ENCODE data around the gene CDYL2.
A peak's percentile ranks its signal among the peaks of the same experiment; 100 is the strongest.

CDYL2 gene

GRCh38 chr16:80669673-80670072 lies 134.7 kb downstream of the CDYL2 start:
- Histone ChIP-seq H3K9ac (ENCODE audit: low read depth in 1 of 2, low read length in 2 of 2) (no peak overlapping the region), H3K36me3 (ENCODE audit: control insufficient read depth in 1 of 2, insufficient read depth in 2 of 2, low read length in 2 of 2) (peaks cover 0 to under 1% of the 10 kb centered on the region in 2 donors), H3K27ac (ENCODE audit: low read depth, low read length) (no peak overlapping the region)

DNA sequence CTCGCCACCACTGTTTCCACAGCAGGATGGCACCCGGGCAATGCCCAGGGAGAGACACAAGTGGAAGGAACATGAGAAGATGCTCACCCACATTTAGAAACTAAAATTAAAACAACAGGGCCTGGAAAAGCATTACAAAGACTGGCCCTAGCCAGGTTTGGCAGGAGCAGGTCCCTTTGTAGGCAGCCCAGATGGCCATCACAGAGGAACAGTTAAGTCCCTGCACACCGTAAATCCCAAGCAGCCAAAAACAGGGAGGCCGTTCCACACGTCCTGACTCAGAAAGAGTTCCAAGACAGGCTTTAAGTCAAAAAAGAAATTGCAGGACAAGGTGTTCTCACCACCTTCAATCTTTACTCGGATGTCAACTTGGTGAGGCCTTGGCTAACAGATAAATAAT lies 136.5 kb downstream of the CDYL2 start:
- H3K27me3 ChIP-seq (ENCODE audit: control insufficient read depth in 1 of 2, insufficient read depth in 2 of 2, low read length in 2 of 2): no peaks in the 10 kb centered on the region
- no peaks in the 10 kb centered on the region for H3K4me1 ChIP-seq (ENCODE audit: control insufficient read depth in 1 of 2, insufficient read depth in 2 of 2, low read length in 2 of 2)
- H3K9me3 ChIP-seq (ENCODE audit: control insufficient read depth in 1 of 2, low read length in 2 of 2): no peaks in the 10 kb centered on the region
- H3K36me3 ChIP-seq (ENCODE audit: control insufficient read depth in 1 of 2, insufficient read depth in 2 of 2, low read length in 2 of 2): no peaks in the 10 kb centered on the region
- H3K4me3 ChIP-seq (ENCODE audit: low read depth in 1 of 2, low read length in 2 of 2): no peak overlapping the region
- no peak overlapping the region for H3K9ac ChIP-seq (ENCODE audit: low read depth in 1 of 2, low read length in 2 of 2)
- no peak overlapping the region for H3K27ac ChIP-seq (ENCODE audit: low read depth, low read length)

More at GRCh38 chr16:80669673-80670072, 134.7 kb downstream of the CDYL2 start:
- H3K9me3 ChIP-seq (ENCODE audit: control insufficient read depth in 1 of 2, low read length in 2 of 2): no peaks in the 10 kb centered on the region
- H3K27me3 ChIP-seq (ENCODE audit: control insufficient read depth in 1 of 2, insufficient read depth in 2 of 2, low read length in 2 of 2): no peaks in the 10 kb centered on the region
- H3K4me3 ChIP-seq (ENCODE audit: low read depth in 1 of 2, low read length in 2 of 2): no peak overlapping the region
- no peaks in the 10 kb centered on the region for H3K4me1 ChIP-seq (ENCODE audit: control insufficient read depth in 1 of 2, insufficient read depth in 2 of 2, low read length in 2 of 2)

DNA sequence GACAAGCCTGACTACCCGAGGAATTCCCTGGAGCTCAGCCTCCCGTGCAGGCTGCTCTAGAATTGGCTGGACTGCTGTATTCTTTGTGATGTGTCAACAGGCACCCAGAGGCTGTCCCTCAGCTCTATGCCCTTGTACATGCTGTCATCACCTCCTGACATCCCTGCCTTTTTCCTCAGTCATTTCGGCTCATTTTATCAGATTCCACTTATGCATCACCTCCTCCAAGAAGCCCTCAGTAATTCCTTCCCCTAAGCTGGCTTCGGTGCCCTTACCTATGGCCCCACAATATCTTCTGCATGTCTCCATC lies 137.2 kb downstream of the CDYL2 start:
- Histone ChIP-seq H3K27ac (ENCODE audit: low read depth, low read length) (no peak overlapping the region), H3K4me3 (ENCODE audit: low read depth in 1 of 2, low read length in 2 of 2) (no peak overlapping the region), H3K27me3 (ENCODE audit: control insufficient read depth in 1 of 2, insufficient read depth in 2 of 2, low read length in 2 of 2) (no peaks in the 10 kb centered on the region), H3K9ac (ENCODE audit: low read depth in 1 of 2, low read length in 2 of 2) (no peak overlapping the region), H3K4me1 (ENCODE audit: control insufficient read depth in 1 of 2, insufficient read depth in 2 of 2, low read length in 2 of 2) (no peaks in the 10 kb centered on the region), H3K36me3 (ENCODE audit: control insufficient read depth in 1 of 2, insufficient read depth in 2 of 2, low read length in 2 of 2) (no peaks in the 10 kb centered on the region), H3K9me3 (ENCODE audit: control insufficient read depth in 1 of 2, low read length in 2 of 2) (no peaks in the 10 kb centered on the region)

- Histone ChIP-seq H3K4me1 (ENCODE audit: control insufficient read depth in 1 of 2, insufficient read depth in 2 of 2, low read length in 2 of 2) (no peaks in the 10 kb centered on the region), H3K36me3 (ENCODE audit: control insufficient read depth in 1 of 2, insufficient read depth in 2 of 2, low read length in 2 of 2) (no peaks in the 10 kb centered on the region), H3K27me3 (ENCODE audit: control insufficient read depth in 1 of 2, insufficient read depth in 2 of 2, low read length in 2 of 2) (no peaks in the 10 kb centered on the region), H3K4me3 (ENCODE audit: low read depth in 1 of 2, low read length in 2 of 2) (no peak overlapping the region), H3K9me3 (ENCODE audit: control insufficient read depth in 1 of 2, low read length in 2 of 2) (no peaks in the 10 kb centered on the region), H3K27ac (ENCODE audit: low read depth, low read length) (no peak overlapping the region), H3K9ac (ENCODE audit: low read depth in 1 of 2, low read length in 2 of 2) (no peak overlapping the region)
These were observed 137.8 kb downstream of the CDYL2 start for GRCh38 chr16:80666378-80667250.

DNA sequence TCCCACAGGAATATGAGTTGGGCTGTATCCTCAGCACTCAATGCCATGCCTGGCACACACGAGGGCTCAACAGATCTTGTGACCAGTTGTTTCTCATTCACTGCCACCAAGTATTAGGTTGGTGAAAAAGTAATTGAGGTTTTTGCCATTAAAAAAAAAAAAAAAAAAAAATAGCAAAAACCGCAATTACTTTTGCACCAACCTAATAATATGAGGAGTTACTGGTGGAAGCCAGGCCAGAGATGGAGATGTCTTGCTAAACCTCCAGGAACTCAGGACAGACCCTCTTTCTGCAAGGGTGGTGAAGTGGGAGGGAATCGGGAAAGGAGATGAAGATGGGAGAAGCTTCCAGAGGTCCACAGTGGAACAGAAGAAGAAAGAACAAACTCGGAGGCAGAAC lies 139.0 kb downstream of the CDYL2 start:
- H3K27ac ChIP-seq (ENCODE audit: low read depth, low read length): no peak overlapping the region
- H3K4me3 ChIP-seq (ENCODE audit: low read depth in 1 of 2, low read length in 2 of 2): no peak overlapping the region
- no peaks in the 10 kb centered on the region for H3K4me1 ChIP-seq (ENCODE audit: control insufficient read depth in 1 of 2, insufficient read depth in 2 of 2, low read length in 2 of 2)
- H3K36me3 ChIP-seq (ENCODE audit: control insufficient read depth in 1 of 2, insufficient read depth in 2 of 2, low read length in 2 of 2): no peaks in the 10 kb centered on the region
- H3K9me3 ChIP-seq (ENCODE audit: control insufficient read depth in 1 of 2, low read length in 2 of 2): no peaks in the 10 kb centered on the region
- no peaks in the 10 kb centered on the region for H3K27me3 ChIP-seq (ENCODE audit: control insufficient read depth in 1 of 2, insufficient read depth in 2 of 2, low read length in 2 of 2)
- H3K9ac ChIP-seq (ENCODE audit: low read depth in 1 of 2, low read length in 2 of 2): no peak overlapping the region

DNA sequence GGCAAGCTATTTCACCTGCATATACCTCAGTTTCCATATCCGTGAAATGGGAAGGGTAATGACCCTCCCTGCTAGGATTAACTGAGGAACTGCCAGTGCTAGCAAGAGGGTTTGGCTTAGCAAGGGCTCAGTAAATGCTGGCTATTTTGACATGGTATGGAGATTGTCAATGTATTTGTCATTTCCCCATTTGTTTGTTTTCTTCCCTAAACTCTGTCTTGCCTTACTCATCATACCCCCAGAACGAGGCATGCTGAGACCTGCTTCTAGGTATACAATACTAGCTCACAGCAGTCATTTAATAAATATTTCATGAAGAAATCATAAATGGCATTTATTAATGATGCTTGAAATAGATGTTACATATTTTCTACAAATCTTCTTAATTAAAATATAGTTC lies 139.6 kb downstream of the CDYL2 start:
- Histone ChIP-seq H3K9ac (ENCODE audit: low read depth in 1 of 2, low read length in 2 of 2) (no peak overlapping the region), H3K27me3 (ENCODE audit: control insufficient read depth in 1 of 2, insufficient read depth in 2 of 2, low read length in 2 of 2) (no peaks in the 10 kb centered on the region), H3K36me3 (ENCODE audit: control insufficient read depth in 1 of 2, insufficient read depth in 2 of 2, low read length in 2 of 2) (no peaks in the 10 kb centered on the region), H3K27ac (ENCODE audit: low read depth, low read length) (no peak overlapping the region), H3K4me1 (ENCODE audit: control insufficient read depth in 1 of 2, insufficient read depth in 2 of 2, low read length in 2 of 2) (no peaks in the 10 kb centered on the region), H3K9me3 (ENCODE audit: control insufficient read depth in 1 of 2, low read length in 2 of 2) (no peaks in the 10 kb centered on the region), H3K4me3 (ENCODE audit: low read depth in 1 of 2, low read length in 2 of 2) (no peak overlapping the region)

- Histone ChIP-seq H3K27ac (ENCODE audit: low read depth, low read length) (no peak overlapping the region), H3K36me3 (ENCODE audit: control insufficient read depth in 1 of 2, insufficient read depth in 2 of 2, low read length in 2 of 2) (no peaks in the 10 kb centered on the region), H3K9me3 (ENCODE audit: control insufficient read depth in 1 of 2, low read length in 2 of 2) (no peaks in the 10 kb centered on the region), H3K27me3 (ENCODE audit: control insufficient read depth in 1 of 2, insufficient read depth in 2 of 2, low read length in 2 of 2) (no peaks in the 10 kb centered on the region), H3K4me3 (ENCODE audit: low read depth in 1 of 2, low read length in 2 of 2) (no peak overlapping the region), H3K4me1 (ENCODE audit: control insufficient read depth in 1 of 2, insufficient read depth in 2 of 2, low read length in 2 of 2) (no peaks in the 10 kb centered on the region), H3K9ac (ENCODE audit: low read depth in 1 of 2, low read length in 2 of 2) (no peak overlapping the region)
These were observed 140.2 kb downstream of the CDYL2 start for GRCh38 chr16:80664226-80664625.

DNA sequence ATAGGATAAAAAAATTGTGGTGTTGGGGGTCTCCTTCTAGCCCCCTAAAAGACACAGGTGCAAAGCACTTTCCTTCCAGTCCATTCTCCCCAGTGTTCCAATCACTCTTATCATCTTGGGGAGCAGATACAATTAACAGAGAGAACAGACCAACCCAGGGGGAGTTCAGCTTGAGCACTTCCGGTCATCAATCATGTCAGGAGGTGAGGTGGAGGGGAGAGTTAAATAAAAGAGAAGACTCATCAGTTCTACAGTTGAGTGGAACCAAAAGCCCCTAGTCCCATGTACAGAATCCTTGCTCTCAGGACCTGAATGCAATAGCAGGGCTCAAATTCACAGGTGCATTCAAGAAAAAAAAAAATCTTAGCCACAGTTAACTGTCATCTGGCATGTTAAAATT lies 141.3 kb downstream of the CDYL2 start:
- Histone ChIP-seq H3K9ac (ENCODE audit: low read depth in 1 of 2, low read length in 2 of 2) (no peak overlapping the region), H3K4me3 (ENCODE audit: low read depth in 1 of 2, low read length in 2 of 2) (no peak overlapping the region), H3K4me1 (ENCODE audit: control insufficient read depth in 1 of 2, insufficient read depth in 2 of 2, low read length in 2 of 2) (no peaks in the 10 kb centered on the region), H3K9me3 (ENCODE audit: control insufficient read depth in 1 of 2, low read length in 2 of 2) (no peaks in the 10 kb centered on the region), H3K27ac (ENCODE audit: low read depth, low read length) (no peak overlapping the region), H3K27me3 (ENCODE audit: control insufficient read depth in 1 of 2, insufficient read depth in 2 of 2, low read length in 2 of 2) (no peaks in the 10 kb centered on the region), H3K36me3 (ENCODE audit: control insufficient read depth in 1 of 2, insufficient read depth in 2 of 2, low read length in 2 of 2) (no peaks in the 10 kb centered on the region)

DNA sequence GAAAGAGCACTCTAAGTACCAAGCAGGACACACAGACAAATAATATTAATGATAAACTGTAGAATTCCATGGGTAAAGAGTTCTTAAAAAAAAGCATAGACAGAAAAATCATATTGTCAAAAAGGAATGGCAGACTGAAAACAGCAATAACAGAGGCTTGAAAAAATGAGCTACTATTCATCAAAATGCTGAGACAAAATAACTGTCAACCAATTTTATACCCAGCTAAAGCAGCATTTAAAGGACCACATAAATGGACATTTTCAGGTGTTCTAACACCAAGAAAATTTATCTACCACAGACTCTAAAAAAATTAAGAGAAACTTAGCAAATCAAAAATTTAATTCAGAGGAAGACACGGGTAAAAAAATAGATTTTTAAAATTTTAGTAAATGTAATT lies 144.5 kb downstream of the CDYL2 start:
- H3K27me3 ChIP-seq (ENCODE audit: control insufficient read depth in 1 of 2, insufficient read depth in 2 of 2, low read length in 2 of 2): no peaks in the 10 kb centered on the region
- no peaks in the 10 kb centered on the region for H3K9me3 ChIP-seq (ENCODE audit: control insufficient read depth in 1 of 2, low read length in 2 of 2)
- no peak overlapping the region for H3K9ac ChIP-seq (ENCODE audit: low read depth in 1 of 2, low read length in 2 of 2)

GRCh38 chr16:80656711-80657150 lies 147.7 kb downstream of the CDYL2 start:
- H3K36me3 ChIP-seq (ENCODE audit: control insufficient read depth in 1 of 2, insufficient read depth in 2 of 2, low read length in 2 of 2): no peaks in the 10 kb centered on the region
- no peak overlapping the region for H3K27ac ChIP-seq (ENCODE audit: low read depth, low read length)
- H3K27me3 ChIP-seq (ENCODE audit: control insufficient read depth in 1 of 2, insufficient read depth in 2 of 2, low read length in 2 of 2): no peaks in the 10 kb centered on the region
- peak overlapping the region in 1 of 2 donors; percentile 9 for H3K9ac ChIP-seq (ENCODE audit: low read depth in 1 of 2, low read length in 2 of 2)
- H3K9me3 ChIP-seq (ENCODE audit: control insufficient read depth in 1 of 2, low read length in 2 of 2): no peaks in the 10 kb centered on the region
- no peaks in the 10 kb centered on the region for H3K4me1 ChIP-seq (ENCODE audit: control insufficient read depth in 1 of 2, insufficient read depth in 2 of 2, low read length in 2 of 2)
- peak overlapping the region; percentile 32 to 53 for H3K4me3 ChIP-seq (ENCODE audit: low read depth in 1 of 2, low read length in 2 of 2)

More for the DNA sequence above, 144.5 kb downstream of the CDYL2 start:
- H3K4me1 ChIP-seq (ENCODE audit: control insufficient read depth in 1 of 2, insufficient read depth in 2 of 2, low read length in 2 of 2): no peaks in the 10 kb centered on the region
- H3K36me3 ChIP-seq (ENCODE audit: control insufficient read depth in 1 of 2, insufficient read depth in 2 of 2, low read length in 2 of 2): no peaks in the 10 kb centered on the region
- no peak overlapping the region for H3K27ac ChIP-seq (ENCODE audit: low read depth, low read length)
- H3K4me3 ChIP-seq (ENCODE audit: low read depth in 1 of 2, low read length in 2 of 2): no peak overlapping the region
